Skeletal muscle tissue (tissue), 4 donors: ENCODE measurements around the gene RPTOR. TPM values are rescaled to one million over a fixed set of nuclear protein-coding genes. Genes with fewer than 3 reads are reported as not detected.
"Not testable (repeated sequence)": the region's sequence is repeated elsewhere in the genome, so short reads cannot be mapped to it uniquely, and the experiment has no call there.

Experiments
- H3K27ac ChIP-seq: one replicate; pipeline ENCODE4 v1.7.0; 2013; ENCODE audit warnings: mild to moderate bottlenecking, low read depth, low read length, inconsistent platforms
- H3K27me3 ChIP-seq, 3 donors: one replicate each; pipeline ENCODE4 v1.7.0; 2013; ENCODE audit warnings: low read length in 3 of 3; ENCODE audit not compliant: control insufficient read depth in 3 of 3, insufficient read depth in 3 of 3
- H3K36me3 ChIP-seq, 3 donors: one replicate each; pipeline ENCODE4 v1.7.0; 2013; ENCODE audit warnings: low read length in 3 of 3; ENCODE audit not compliant: control insufficient read depth in 3 of 3, insufficient read depth in 3 of 3
- H3K4me1 ChIP-seq, 3 donors: one replicate each; pipeline ENCODE4 v1.7.0; 2013; ENCODE audit warnings: low read length in 3 of 3, mild to moderate bottlenecking in 3 of 3; ENCODE audit not compliant: control insufficient read depth in 3 of 3, insufficient read depth in 3 of 3
- H3K4me3 ChIP-seq, 3 donors: one replicate each; pipeline ENCODE4 v1.7.0; 2013; ENCODE audit warnings: low read length in 3 of 3
- H3K9ac ChIP-seq, 3 donors: one replicate each; pipeline ENCODE4 v1.7.0; 2013; ENCODE audit warnings: low read length in 3 of 3, mild to moderate bottlenecking in 3 of 3, moderate library complexity in 2 of 3, low read depth in 1 of 3
- H3K9me3 ChIP-seq, 3 donors: one replicate each; pipeline ENCODE4 v1.7.0; 2013; ENCODE audit warnings: low read length in 3 of 3; ENCODE audit not compliant: control insufficient read depth in 3 of 3
- total RNA-seq: library from RNA; depleted of rRNA; stranded (reverse); fragments of >200 nt; gene quantifications from one replicate; pipeline ENCODE4 v1.2.3, GENCODE V29; 2014
- donor health status: Osteomylitis.

RPTOR gene
- total RNA-seq, 1 donor from 2014 or later = 24.5 TPM

- no peaks in the 10 kb centered on the region for H3K9me3 ChIP-seq
- no peaks in the 10 kb centered on the region for H3K27me3 ChIP-seq
- H3K4me1 ChIP-seq = peaks cover 0 to 43% (median 34%) of the 10 kb centered on the region in 3 donors
- peaks cover 0 to 3% (median 2%) of the 10 kb centered on the region in 3 donors for H3K36me3 ChIP-seq
- H3K27ac ChIP-seq = peak overlapping the region; percentile 61
- H3K4me3 ChIP-seq = peak overlapping the region in 1 of 3 donors; percentile 21
- H3K9ac ChIP-seq = peak overlapping the region in 2 of 3 donors; percentile 24 to 62
Measured at GRCh38 chr17:80873307-80873951, 328.8 kb downstream of the RPTOR start.

DNA sequence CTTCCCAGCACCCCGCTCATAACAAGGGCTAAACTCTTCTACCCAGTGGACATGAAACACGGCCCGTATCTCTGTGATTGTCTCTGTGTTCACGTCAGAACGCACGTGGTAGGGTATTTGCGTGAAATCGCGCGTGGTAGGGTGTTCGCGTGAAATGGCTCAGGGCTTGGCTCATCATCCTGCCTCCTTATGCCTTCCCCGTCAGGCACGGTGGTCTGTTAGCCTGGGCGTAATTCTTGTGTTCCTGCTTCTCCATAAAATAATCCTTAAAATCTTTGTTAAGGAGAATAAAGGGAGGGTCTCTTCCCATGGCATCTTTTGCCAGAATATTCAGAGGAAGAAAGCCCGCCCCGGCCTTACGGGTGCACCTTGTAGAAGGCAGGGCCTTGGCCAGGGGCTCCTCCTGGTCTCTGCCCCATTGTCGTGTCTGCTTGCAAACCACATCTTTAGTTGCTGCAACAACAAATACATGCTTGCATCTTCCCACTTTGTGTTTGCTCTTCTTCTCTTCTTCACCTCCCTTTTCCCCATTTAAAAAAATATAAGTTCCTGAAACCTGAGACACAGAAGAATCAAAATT is 330.3 kb downstream of the RPTOR start:
- Histone ChIP-seq H3K9ac (no peak overlapping the region), H3K4me1 (peaks cover 0 to 43% (median 34%) of the 10 kb centered on the region in 3 donors), H3K27ac (peak overlapping the region; percentile 61), H3K9me3 (no peaks in the 10 kb centered on the region), H3K27me3 (no peaks in the 10 kb centered on the region), H3K36me3 (peaks cover 0 to 3% (median 2%) of the 10 kb centered on the region in 3 donors), H3K4me3 (no peak overlapping the region)

DNA sequence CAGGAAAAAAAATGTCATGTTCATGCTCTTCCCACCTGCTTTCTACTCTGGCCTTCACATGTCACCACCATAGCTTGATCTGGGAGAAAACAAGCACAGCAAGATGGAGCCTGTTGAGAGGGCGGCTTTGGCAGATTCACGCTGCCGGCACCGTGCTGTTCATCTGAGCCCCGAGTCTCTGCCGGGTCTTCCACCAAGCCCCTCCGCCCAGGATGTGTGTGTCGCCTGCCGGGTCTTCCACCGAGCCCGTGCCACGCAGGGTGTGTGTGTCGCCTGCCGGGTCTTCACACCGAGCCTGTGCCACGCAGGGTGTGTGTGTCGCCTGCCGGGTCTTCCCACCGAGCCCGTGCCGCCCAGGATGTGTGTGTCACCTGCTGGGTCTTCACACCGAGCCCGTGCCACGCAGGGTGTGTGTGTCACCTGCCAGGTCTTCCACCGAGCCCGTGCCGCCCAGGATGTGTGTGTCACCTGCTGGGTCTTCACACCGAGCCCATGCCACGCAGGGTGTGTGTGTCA is 330.9 kb downstream of the RPTOR start:
- H3K27ac ChIP-seq, H3K9me3 ChIP-seq, H3K27me3 ChIP-seq, H3K9ac ChIP-seq, H3K4me3 ChIP-seq, H3K36me3 ChIP-seq: not testable (repeated sequence)
- H3K4me1 ChIP-seq = peaks cover 0 to 43% (median 34%) of the 10 kb centered on the region in 3 donors

DNA sequence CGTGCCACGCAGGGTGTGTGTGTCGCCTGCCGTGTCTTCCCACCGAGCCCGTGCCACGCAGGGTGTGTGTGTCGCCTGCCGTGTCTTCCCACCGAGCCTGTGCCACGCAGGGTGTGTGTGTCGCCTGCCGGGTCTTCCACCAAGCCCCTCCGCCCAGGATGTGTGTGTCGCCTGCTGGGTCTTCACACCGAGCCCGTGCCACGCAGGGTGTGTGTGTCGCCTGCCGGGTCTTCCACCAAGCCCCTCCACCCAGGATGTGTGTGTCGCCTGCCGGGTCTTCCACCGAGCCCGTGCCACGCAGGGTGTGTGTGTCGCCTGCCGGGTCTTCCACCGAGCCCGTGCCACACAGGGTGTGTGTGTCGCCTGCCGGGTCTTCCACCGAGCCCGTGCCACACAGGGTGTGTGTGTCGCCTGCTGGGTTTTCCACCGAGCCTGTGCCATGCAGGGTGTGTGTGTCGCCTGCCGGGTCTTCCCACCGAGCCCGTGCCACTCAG is 331.9 kb downstream of the RPTOR start:
- H3K36me3 ChIP-seq = not testable (repeated sequence)

GRCh38 chr17:80876950-80877728 is 332.5 kb downstream of the RPTOR start:
- Histone ChIP-seq H3K9ac (peak overlapping the region in 1 of 3 donors; percentile 45), H3K36me3 (peaks cover 4 to 10% (median 9%) of the 10 kb centered on the region in 3 donors), H3K27me3 (no peaks in the 10 kb centered on the region), H3K4me1 (peaks cover 0 to 38% (median 34%) of the 10 kb centered on the region in 3 donors), H3K9me3 (no peaks in the 10 kb centered on the region), H3K27ac (no peak overlapping the region), H3K4me3 (peak overlapping the region in 1 of 3 donors; percentile 35)

More for the DNA sequence above, 331.9 kb downstream of the RPTOR start:
- not testable (repeated sequence) for H3K9ac ChIP-seq, H3K27ac ChIP-seq, H3K27me3 ChIP-seq, H3K4me3 ChIP-seq, H3K9me3 ChIP-seq
- peaks cover 0 to 43% (median 34%) of the 10 kb centered on the region in 3 donors for H3K4me1 ChIP-seq

GRCh38 chr17:80877729-80878303 is 333.2 kb downstream of the RPTOR start:
- Histone ChIP-seq H3K4me3 (peak overlapping the region in 1 of 3 donors; percentile 35), H3K36me3 (peaks cover 6 to 12% (median 10%) of the 10 kb centered on the region in 3 donors), H3K27me3 (no peaks in the 10 kb centered on the region), H3K4me1 (peaks cover 0 to 31% (median 31%) of the 10 kb centered on the region in 3 donors), H3K27ac (no peak overlapping the region), H3K9me3 (no peaks in the 10 kb centered on the region), H3K9ac (peak overlapping the region in 1 of 3 donors; percentile 45)

GRCh38 chr17:80878876-80879722 is 334.5 kb downstream of the RPTOR start:
- no peak overlapping the region for H3K4me3 ChIP-seq
- H3K9ac ChIP-seq = no peak overlapping the region
- peaks cover 16 to 25% (median 18%) of the 10 kb centered on the region in 3 donors for H3K36me3 ChIP-seq

DNA sequence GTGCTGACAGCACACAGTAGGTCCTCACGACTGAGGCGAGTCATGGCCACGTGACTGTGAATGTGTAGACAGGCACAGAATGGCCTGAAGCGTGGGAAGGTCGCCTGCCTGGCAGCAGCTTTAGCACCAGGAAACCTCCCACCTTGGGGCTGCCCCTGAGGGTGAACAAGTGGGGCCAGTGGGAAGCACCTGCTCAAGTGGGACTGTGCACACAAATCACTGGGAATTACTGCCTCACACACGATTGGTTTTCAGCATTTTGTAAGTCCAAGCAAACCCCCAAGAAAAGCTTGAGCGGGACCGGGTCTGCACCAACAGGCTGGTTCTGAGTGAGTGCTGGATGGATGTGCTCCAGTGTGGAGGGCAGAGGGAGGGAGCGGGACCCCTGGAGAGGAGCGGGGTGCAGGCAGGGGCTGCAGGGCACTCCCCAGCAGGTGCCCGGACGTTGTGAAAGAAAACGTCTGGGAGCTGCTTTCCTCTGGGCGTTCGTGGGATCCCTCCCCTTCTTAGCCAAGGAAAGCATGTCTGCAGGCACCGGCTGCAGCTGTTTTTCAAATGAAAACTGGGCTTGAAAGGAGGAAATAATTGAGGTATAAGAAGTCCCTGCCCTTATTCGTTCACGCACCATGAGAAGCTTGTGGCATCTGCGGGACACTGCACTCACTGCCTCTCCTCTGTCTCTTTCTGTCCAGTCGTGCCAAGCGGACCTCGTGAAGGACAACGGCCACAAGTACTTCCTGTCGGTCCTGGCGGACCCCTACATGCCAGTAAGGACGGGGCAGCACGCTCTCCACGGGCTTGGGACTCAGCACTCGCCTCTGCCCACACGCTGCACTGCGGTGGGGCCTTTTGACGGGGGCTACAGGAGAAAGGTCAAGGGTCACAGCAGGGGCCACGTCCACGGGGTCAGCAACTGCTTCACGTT is 335.3 kb downstream of the RPTOR start:
- no peak overlapping the region for H3K27ac ChIP-seq
- H3K9me3 ChIP-seq = no peaks in the 10 kb centered on the region
- peaks cover 23 to 29% (median 27%) of the 10 kb centered on the region in 3 donors for H3K36me3 ChIP-seq
- H3K27me3 ChIP-seq = no peaks in the 10 kb centered on the region
- H3K4me3 ChIP-seq = no peak overlapping the region
- H3K4me1 ChIP-seq = peaks cover 0 to 13% (median 11%) of the 10 kb centered on the region in 3 donors
- H3K9ac ChIP-seq = peak overlapping the region in 1 of 3 donors; percentile 3

More at GRCh38 chr17:80878876-80879722, 334.5 kb downstream of the RPTOR start:
- no peak overlapping the region for H3K27ac ChIP-seq
- H3K27me3 ChIP-seq = no peaks in the 10 kb centered on the region
- no peaks in the 10 kb centered on the region for H3K9me3 ChIP-seq
- H3K4me1 ChIP-seq = peaks cover 0 to 18% (median 18%) of the 10 kb centered on the region in 3 donors
